Measurements from ENCODE around the gene STAT5A. TPM values are rescaled to one million over a fixed set of nuclear protein-coding genes. Genes with fewer than 3 reads are reported as not detected.
A peak's percentile ranks its signal among the peaks of the same experiment; 100 is the strongest.
"Not testable (repeated sequence)": the region's sequence is repeated elsewhere in the genome, so short reads cannot be mapped to it uniquely, and the experiment has no call there.

The STAT5A gene
- total and polyA plus RNA-seq, 9 of the 15 experiments (the other 6 are each of a cell fraction or from before 2014, with no cell fraction given), result 79.9 to 415 (median 196) TPM

GRCh38 chr17:42244116-42244515 lies 44.2 kb upstream of the STAT5A start:
- H3K27ac ChIP-seq (ENCODE audit: extremely low read depth, low read depth, low read length); FAIRE-seq; ATAC-seq; H2AFZ ChIP-seq (ENCODE audit: low read depth, low read length); H3K9ac ChIP-seq (ENCODE audit: insufficient read depth in 1 of 2, low read depth in 2 of 2, low read length in 2 of 2); H3K4me2 ChIP-seq (ENCODE audit: insufficient read depth, low read length); BruUV-seq (replicated peaks); H3K9me3 ChIP-seq (replicated peaks; ENCODE audit: control insufficient read depth, insufficient read depth, low read depth, low read length); H3K9me1 ChIP-seq (ENCODE audit: control insufficient read depth, insufficient read depth, low read length); CTCF ChIA-PET (ENCODE audit: low intra/inter-chr PET ratio); H3K4me3 ChIP-seq; intact Hi-C loops (cut with micrococcal nuclease); in situ Hi-C loops (cut with MboI); H4K20me1 ChIP-seq (replicated peaks; ENCODE audit: control insufficient read depth, insufficient read depth, low read length); DNase-seq (ENCODE audit: extremely low read depth in 1 of 4, low spot score in 3 of 4); H3K27me3 ChIP-seq (ENCODE audit: control insufficient read depth in 2 of 2, insufficient read depth in 2 of 2, low read length in 2 of 2): not testable (repeated sequence)
- POLR2A ChIA-PET, result interaction anchor here (0.8 kb wide), 2 partner anchors 12 to 108 kb away, joined by 3 read pairs; no protein-coding TSS in a partner anchor
- 90% methylated on average over 2 of the region's 3 CpGs for WGBS (ENCODE audit: insufficient coverage, low coverage, missing lambda C conversion rate)
- peak; percentile 77 for TF ChIP-seq ZNF121 (CRISPR knock-in tag; conservative IDR thresholded peaks at IDR 0.05)
- Histone ChIP-seq H3K79me2 (ENCODE audit: control insufficient read depth, insufficient read depth, low read length) (peaks cover 92% of the 10 kb centered on the region), H3K36me3 (ENCODE audit: control insufficient read depth, insufficient read depth, low read length) (peaks cover 35% of the 10 kb centered on the region; the same call in 2 of the 3 replicates), H3K4me1 (replicated peaks in 1 of 2; ENCODE audit: control insufficient read depth in 2 of 2, insufficient read depth in 2 of 2, low read length in 2 of 2) (peaks cover 15 to 23% of the 10 kb centered on the region in 2 experiments; a peak in 3 of 5 replicates)

- H3K4me3 ChIP-seq; H3K27ac ChIP-seq (ENCODE audit: extremely low read depth, low read depth, low read length); POLR2A ChIA-PET; H3K9me1 ChIP-seq (ENCODE audit: control insufficient read depth, insufficient read depth, low read length); H3K9me3 ChIP-seq (replicated peaks; ENCODE audit: control insufficient read depth, insufficient read depth, low read depth, low read length); BruUV-seq (replicated peaks); H4K20me1 ChIP-seq (replicated peaks; ENCODE audit: control insufficient read depth, insufficient read depth, low read length); FAIRE-seq; H3K9ac ChIP-seq (ENCODE audit: insufficient read depth in 1 of 2, low read depth in 2 of 2, low read length in 2 of 2); ATAC-seq; H3K27me3 ChIP-seq (ENCODE audit: control insufficient read depth in 2 of 2, insufficient read depth in 2 of 2, low read length in 2 of 2); intact Hi-C loops (cut with micrococcal nuclease); DNase-seq (ENCODE audit: extremely low read depth in 1 of 4, low spot score in 3 of 4); H2AFZ ChIP-seq (ENCODE audit: low read depth, low read length); H3K4me2 ChIP-seq (ENCODE audit: insufficient read depth, low read length); CTCF ChIA-PET (ENCODE audit: low intra/inter-chr PET ratio); in situ Hi-C loops (cut with MboI): not testable (repeated sequence)
- H3K36me3 ChIP-seq (ENCODE audit: control insufficient read depth, insufficient read depth, low read length), result peaks cover 32% of the 10 kb centered on the region; the same call in 2 of the 3 replicates
- H3K79me2 ChIP-seq (ENCODE audit: control insufficient read depth, insufficient read depth, low read length), result peaks cover 92% of the 10 kb centered on the region
- TF ChIP-seq EGR1 (conservative IDR thresholded peaks at IDR 0.05), result 0 out of 2 replicates have a peak, but pooled peaks have one; percentile 7
- peaks cover 15 to 27% of the 10 kb centered on the region in 2 experiments; a peak in 3 of 5 replicates for H3K4me1 ChIP-seq (replicated peaks in 1 of 2; ENCODE audit: control insufficient read depth in 2 of 2, insufficient read depth in 2 of 2, low read length in 2 of 2)
- 96% methylated on average over 8 of the region's 11 CpGs for WGBS (ENCODE audit: insufficient coverage, low coverage, missing lambda C conversion rate)
These were observed 43.1 kb upstream of the STAT5A start for GRCh38 chr17:42245183-42245582.

All from K562 (cell line).